KMS-11 (cell line): Measurements from ENCODE around the gene ITGA1.

ENCODE experiments used
- H2AFZ ChIP-seq: fragments of 200-600 bp; sonication (generic); 2 replicates; pipeline ENCODE4 v1.6.1; 2016; ENCODE audit warnings: antibody characterized with exemption, mixed run types, low read depth
- H3K27ac ChIP-seq: fragments of 200-600 bp; sonication (generic); 2 replicates; pipeline ENCODE4 v1.6.1; 2016; ENCODE audit warnings: mild to moderate bottlenecking, mixed run types
- H3K27me3 ChIP-seq: fragments of 200-600 bp; sonication (generic); 2 replicates; pipeline ENCODE4 v1.6.1; 2017; ENCODE audit warnings: mild to moderate bottlenecking, low read depth, mixed run types, moderate library complexity; ENCODE audit not compliant: insufficient read depth
- H3K36me3 ChIP-seq: fragments of 200-600 bp; sonication (generic); 2 replicates; pipeline ENCODE4 v1.6.1; 2017; ENCODE audit warnings: mild to moderate bottlenecking, mixed run types; ENCODE audit not compliant: insufficient read depth
- H3K4me1 ChIP-seq: fragments of 200-600 bp; sonication (generic); 2 replicates; pipeline ENCODE4 v1.6.1; 2016; ENCODE audit warnings: mild to moderate bottlenecking, low read depth, mixed run types; ENCODE audit not compliant: poor library complexity, severe bottlenecking
- H3K4me2 ChIP-seq: fragments of 200-600 bp; sonication (generic); 2 replicates; pipeline ENCODE4 v1.7.0; 2016; ENCODE audit warnings: mild to moderate bottlenecking, mixed run types
- H3K4me3 ChIP-seq: fragments of 200-600 bp; sonication (generic); IDR thresholded peaks from 2 replicates; pipeline ENCODE4 v1.6.1; 2017; ENCODE audit warnings: low read depth, low read length, mixed read lengths; ENCODE audit not compliant: insufficient read depth
- H3K79me2 ChIP-seq: fragments of 200-600 bp; sonication (generic); 2 replicates; pipeline ENCODE4 v1.6.1; 2016; ENCODE audit warnings: low read depth, mixed run types; ENCODE audit not compliant: insufficient read depth
- H3K9ac ChIP-seq: fragments of 200-600 bp; sonication (generic); 2 replicates; pipeline ENCODE4 v1.6.1; 2016; ENCODE audit warnings: mild to moderate bottlenecking, mixed run types
- H4K20me1 ChIP-seq: fragments of 200-600 bp; sonication (generic); 2 replicates; pipeline ENCODE4 v1.6.1; 2016; ENCODE audit warnings: mild to moderate bottlenecking, mixed run types; ENCODE audit not compliant: insufficient read depth
- CTCF ChIP-seq: fragments of 200-600 bp; sonication (generic); conservative IDR thresholded peaks from 2 replicates; pipeline ENCODE4 v1.6.1; 2017; ENCODE audit warnings: low read depth, mild to moderate bottlenecking, antibody characterized with exemption, low read length, moderate library complexity, mixed read lengths

The ITGA1 gene

GRCh38 chr5:52887066-52887465, 99.3 kb downstream of the ITGA1 start:
- Histone ChIP-seq H3K9ac (no peak overlapping the region), H3K79me2 (no peaks in the 10 kb centered on the region), H3K4me2 (no peak overlapping the region), H2AFZ (no peak overlapping the region), H3K27ac (no peak overlapping the region), H3K27me3 (no peaks in the 10 kb centered on the region), H3K36me3 (no peaks in the 10 kb centered on the region), H3K4me1 (no peaks in the 10 kb centered on the region), H3K4me3 (no peak overlapping the region), H4K20me1 (no peaks in the 10 kb centered on the region)
- TF ChIP-seq CTCF: no peak

GRCh38 chr5:52888363-52888762, 100.6 kb downstream of the ITGA1 start:
- Histone ChIP-seq H3K9ac (no peak overlapping the region), H3K27ac (no peak overlapping the region), H3K36me3 (no peaks in the 10 kb centered on the region), H3K4me1 (no peaks in the 10 kb centered on the region), H2AFZ (no peak overlapping the region), H3K79me2 (no peaks in the 10 kb centered on the region), H4K20me1 (no peaks in the 10 kb centered on the region), H3K4me2 (no peak overlapping the region), H3K27me3 (no peaks in the 10 kb centered on the region), H3K4me3 (no peak overlapping the region)
- no peak for TF ChIP-seq CTCF

- TF ChIP-seq CTCF: no peak
- H3K4me3 ChIP-seq: no peak overlapping the region
- no peaks in the 10 kb centered on the region for H3K36me3 ChIP-seq
- no peaks in the 10 kb centered on the region for H3K79me2 ChIP-seq
- no peak overlapping the region for H2AFZ ChIP-seq
- no peaks in the 10 kb centered on the region for H4K20me1 ChIP-seq
- no peaks in the 10 kb centered on the region for H3K27me3 ChIP-seq
- no peak overlapping the region for H3K27ac ChIP-seq
- no peak overlapping the region for H3K9ac ChIP-seq
- H3K4me2 ChIP-seq: no peak overlapping the region
- H3K4me1 ChIP-seq: no peaks in the 10 kb centered on the region
Measured at GRCh38 chr5:52892242-52892878, 104.6 kb downstream of the ITGA1 start.

GRCh38 chr5:52893105-52893504, 105.4 kb downstream of the ITGA1 start:
- H2AFZ ChIP-seq: no peak overlapping the region
- no peak for TF ChIP-seq CTCF
- H3K79me2 ChIP-seq: no peaks in the 10 kb centered on the region
- H3K27ac ChIP-seq: no peak overlapping the region
- no peak overlapping the region for H3K9ac ChIP-seq
- no peaks in the 10 kb centered on the region for H3K4me1 ChIP-seq
- no peaks in the 10 kb centered on the region for H3K27me3 ChIP-seq
- H4K20me1 ChIP-seq: no peaks in the 10 kb centered on the region
- no peak overlapping the region for H3K4me2 ChIP-seq
- H3K4me3 ChIP-seq: no peak overlapping the region
- no peaks in the 10 kb centered on the region for H3K36me3 ChIP-seq
